ENCODE data around the gene CKMT2.

- no peak for TF ChIP-seq EZH2phosphoT487 (IDR thresholded peaks at IDR 0.05; ENCODE audit: insufficient read depth, low read depth)
- TF ChIP-seq EZH2 (IDR thresholded peaks at IDR 0.05; ENCODE audit: insufficient read depth, poor library complexity, severe bottlenecking), result no peak
Measured at GRCh38 chr5:81252904-81253303, 19.8 kb downstream of the CKMT2 start.

All from GM23248 (cell line).